HG03521 (cell line): ENCODE measurements around the gene SP110.
"Not testable (repeated sequence)": the region's sequence is repeated elsewhere in the genome, so short reads cannot be mapped to it uniquely, and the experiment has no call there.

Experiments used
- ATAC-seq: cut with Tn5 transposase; IDR thresholded peaks from one replicate; pipeline ENCODE4 v1.9.1; 2021; ENCODE audit warnings: mild to moderate bottlenecking, moderate library complexity; ENCODE audit not compliant: unreplicated experiment

The SP110 gene

GRCh38 chr2:230129343-230129742, 90.4 kb downstream of the SP110 start:
- ATAC-seq, result no peak

- no peak for ATAC-seq
These were observed 91.0 kb downstream of the SP110 start for GRCh38 chr2:230128623-230129342.

DNA sequence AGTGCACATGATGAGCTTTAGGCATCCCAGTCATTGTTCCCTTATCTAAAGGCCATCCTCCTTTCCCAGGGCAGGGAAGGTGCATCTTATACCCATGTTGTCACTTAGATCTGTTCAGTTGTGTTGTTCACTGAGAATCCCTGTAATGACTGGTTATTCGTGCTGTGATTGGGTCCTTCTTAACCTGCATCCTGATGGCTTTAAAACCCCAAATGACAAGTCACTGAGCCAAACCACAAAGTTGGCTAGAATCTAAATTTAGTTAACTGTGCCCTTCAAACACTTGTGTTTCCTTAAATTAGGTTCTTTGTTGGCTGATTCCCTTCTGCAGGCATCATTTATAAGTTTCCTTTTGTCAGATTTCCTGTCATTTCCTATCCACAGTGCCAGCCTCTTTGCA, 92.6 kb downstream of the SP110 start:
- ATAC-seq, result no peak

GRCh38 chr2:230124757-230125431, 94.9 kb downstream of the SP110 start:
- ATAC-seq, result peak; percentile 48

- no peak for ATAC-seq
These were observed 95.5 kb downstream of the SP110 start for GRCh38 chr2:230124235-230124634.

DNA sequence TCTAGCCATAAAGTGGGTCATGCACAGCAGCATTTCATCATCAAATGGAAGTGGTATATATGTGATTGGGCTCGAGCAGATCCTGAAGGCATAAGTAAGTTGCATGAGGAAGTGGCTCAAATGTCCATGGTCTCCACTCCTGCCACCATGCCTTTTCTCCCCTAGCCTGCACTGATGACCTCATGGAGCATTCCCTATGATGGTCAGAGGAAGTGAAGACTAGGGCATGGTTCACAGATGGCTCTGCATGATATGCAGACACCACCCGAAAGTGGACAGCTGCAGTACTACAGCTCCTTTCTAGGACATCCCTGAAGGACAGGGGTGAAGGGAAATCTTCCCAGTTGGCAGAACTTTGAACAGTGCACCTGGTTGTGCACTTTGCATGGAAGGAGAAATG, 99.4 kb downstream of the SP110 start:
- not testable (repeated sequence) for ATAC-seq

GRCh38 chr2:230119827-230120226, 100.0 kb downstream of the SP110 start:
- ATAC-seq, result not testable (repeated sequence)
